ENCODE data around the gene DROSHA.

Gene DROSHA

DNA sequence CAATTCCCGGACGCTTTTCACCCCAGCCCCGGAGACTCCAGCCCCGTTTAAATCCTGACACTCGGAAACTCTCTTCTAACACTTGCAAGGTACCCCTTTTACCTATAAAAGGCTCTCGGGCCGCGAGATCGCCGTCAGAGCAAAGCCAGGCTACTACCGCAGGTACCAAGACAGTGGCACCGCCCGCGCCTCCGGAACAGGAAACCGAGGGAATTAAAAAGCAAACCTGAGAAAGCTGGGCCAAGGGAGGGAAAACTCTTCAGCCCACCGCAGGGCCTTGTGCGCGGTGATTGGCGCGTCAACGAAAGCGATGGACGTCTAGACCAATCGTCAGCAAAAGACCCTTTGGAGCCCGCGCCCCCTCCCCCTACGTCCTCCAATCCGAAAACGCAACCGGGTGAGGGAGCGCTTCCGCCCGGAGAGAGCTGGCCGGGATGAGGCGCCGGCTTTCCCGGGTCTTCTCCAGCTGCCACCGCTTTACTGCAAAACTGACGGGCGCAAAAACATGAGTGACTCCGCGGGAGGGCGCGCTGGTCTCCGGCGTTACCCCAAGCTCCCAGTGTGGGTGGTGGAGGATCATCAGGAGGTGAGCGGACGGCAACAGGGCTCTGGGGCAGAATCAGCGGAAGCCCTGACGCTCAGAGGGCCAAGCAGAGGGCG lies at the start of gene DROSHA, which contains the start of gene C5orf22:
Gene DROSHA, minus strand, starts transcription at position 206 of the 660 bp plus-strand sequence. CDS start 3,034 bp downstream, outside the sequence.
Gene C5orf22, plus strand, starts transcription at position 414 of the 660 bp plus-strand sequence. Its CDS starts 92 bp downstream, at position 506.
- H3K27me3 ChIP-seq (replicated peaks): no peaks in the 10 kb centered on the region
- peaks cover 22% of the 10 kb centered on the region for H3K36me3 ChIP-seq (replicated peaks)
- in situ Hi-C loops (cut with HindIII; ENCODE audit: low pct_ligation_motif_present, low sequenced_read_pairs): no loop called here
- TF ChIP-seq CTCF (IDR thresholded peaks at IDR 0.05; ENCODE audit: low read depth, low read length, missing control alignments): no peak
- peak within 1 kb of the TSS; percentile 29 for H3K27ac ChIP-seq
- H3K4me3 ChIP-seq (ENCODE audit: low read depth, low read length): peak within 1 kb of the TSS; percentile 71
- DNase-seq: peak; percentile 96

DNA sequence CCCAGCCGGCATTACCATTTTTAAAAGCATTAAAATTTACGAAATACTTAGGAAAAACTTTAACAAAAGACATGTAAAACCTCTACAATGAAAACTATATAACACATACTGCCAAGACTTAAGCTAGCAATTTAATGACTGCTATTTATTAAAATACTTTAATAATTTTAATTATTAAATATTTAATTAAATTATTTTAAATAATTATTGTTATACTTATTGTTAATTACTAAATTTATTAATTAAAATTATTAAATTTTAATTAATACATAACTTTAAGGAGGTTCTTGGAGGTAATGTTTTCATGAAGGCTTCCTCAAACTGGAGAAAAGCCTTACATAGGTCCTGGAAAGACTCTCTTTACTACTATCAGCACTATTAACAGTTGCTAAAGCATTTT lies 47.7 kb upstream of the DROSHA start:
- Histone ChIP-seq H3K4me3 (ENCODE audit: low read depth, low read length) (no peak overlapping the region), H3K27me3 (replicated peaks) (peaks cover 2% of the 10 kb centered on the region), H3K36me3 (replicated peaks) (no peaks in the 10 kb centered on the region), H3K27ac (no peak overlapping the region)
- TF ChIP-seq CTCF (IDR thresholded peaks at IDR 0.05; ENCODE audit: low read depth, low read length, missing control alignments): no peak
- in situ Hi-C loops (cut with HindIII; ENCODE audit: low pct_ligation_motif_present, low sequenced_read_pairs): loop anchor here (25.0 kb wide), 1 partner anchor 233 kb away; no protein-coding TSS in a partner anchor
- no peak for DNase-seq

GRCh38 chr5:31577438-31577837 lies 45.5 kb upstream of the DROSHA start:
- TF ChIP-seq CTCF (IDR thresholded peaks at IDR 0.05; ENCODE audit: low read depth, low read length, missing control alignments): no peak
- Histone ChIP-seq H3K27ac (no peak overlapping the region), H3K36me3 (replicated peaks) (no peaks in the 10 kb centered on the region), H3K4me3 (ENCODE audit: low read depth, low read length) (no peak overlapping the region), H3K27me3 (replicated peaks) (peaks cover 2% of the 10 kb centered on the region)
- in situ Hi-C loops (cut with HindIII; ENCODE audit: low pct_ligation_motif_present, low sequenced_read_pairs): loop anchor here (25.0 kb wide), 1 partner anchor 235 kb away; no protein-coding TSS in a partner anchor
- no peak for DNase-seq

- no peak overlapping the region for H3K4me3 ChIP-seq (ENCODE audit: low read depth, low read length)
- no peak for TF ChIP-seq CTCF (IDR thresholded peaks at IDR 0.05; ENCODE audit: low read depth, low read length, missing control alignments)
- no peaks in the 10 kb centered on the region for H3K36me3 ChIP-seq (replicated peaks)
- no peak for DNase-seq
- in situ Hi-C loops (cut with HindIII; ENCODE audit: low pct_ligation_motif_present, low sequenced_read_pairs): loop anchor here (25.0 kb wide), 1 partner anchor 238 kb away; no protein-coding TSS in a partner anchor
- no peak overlapping the region for H3K27ac ChIP-seq
- H3K27me3 ChIP-seq (replicated peaks): peaks cover 2% of the 10 kb centered on the region
Measured at GRCh38 chr5:31574772-31575171, 42.9 kb upstream of the DROSHA start.

DNA sequence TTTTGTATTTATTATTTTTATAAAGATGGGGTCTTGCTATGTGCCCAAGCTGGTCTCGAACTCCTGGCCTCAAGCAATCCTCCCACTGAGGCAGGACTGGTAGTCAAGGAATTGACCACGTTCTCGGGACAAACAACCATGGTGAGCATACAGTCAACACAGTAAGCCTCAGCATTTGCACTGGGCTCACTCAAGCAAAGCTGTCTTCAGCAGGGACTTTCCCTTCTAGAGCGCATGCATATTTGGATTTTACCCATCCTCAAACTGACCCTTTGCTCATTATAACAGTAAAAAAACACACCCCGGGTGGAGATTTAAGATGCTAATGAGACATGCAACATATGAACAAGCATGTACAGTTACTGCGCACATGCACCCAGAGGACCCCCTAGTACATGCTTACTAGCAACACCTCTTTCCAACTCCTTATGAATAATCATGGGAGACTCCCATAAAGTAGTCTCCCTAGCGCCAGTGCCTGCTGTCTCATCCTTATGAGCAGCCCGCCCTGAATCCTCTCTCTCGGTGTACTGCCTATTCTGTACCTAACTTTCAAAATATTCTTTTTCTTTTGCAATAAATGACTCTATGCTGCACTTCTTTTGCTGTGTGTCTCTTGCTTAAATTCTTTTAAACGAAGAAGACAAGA lies 41.7 kb upstream of the DROSHA start:
- DNase-seq: no peak
- in situ Hi-C loops (cut with HindIII; ENCODE audit: low pct_ligation_motif_present, low sequenced_read_pairs): no loop called here
- no peak for TF ChIP-seq CTCF (IDR thresholded peaks at IDR 0.05; ENCODE audit: low read depth, low read length, missing control alignments)
- H3K27ac ChIP-seq: no peak overlapping the region
- peaks cover 2% of the 10 kb centered on the region for H3K27me3 ChIP-seq (replicated peaks)
- H3K36me3 ChIP-seq (replicated peaks): no peaks in the 10 kb centered on the region
- no peak overlapping the region for H3K4me3 ChIP-seq (ENCODE audit: low read depth, low read length)

Data from brain microvascular endothelial cell (primary cell).